Measurements from ENCODE around the gene NT5DC1.

The NT5DC1 gene

DNA sequence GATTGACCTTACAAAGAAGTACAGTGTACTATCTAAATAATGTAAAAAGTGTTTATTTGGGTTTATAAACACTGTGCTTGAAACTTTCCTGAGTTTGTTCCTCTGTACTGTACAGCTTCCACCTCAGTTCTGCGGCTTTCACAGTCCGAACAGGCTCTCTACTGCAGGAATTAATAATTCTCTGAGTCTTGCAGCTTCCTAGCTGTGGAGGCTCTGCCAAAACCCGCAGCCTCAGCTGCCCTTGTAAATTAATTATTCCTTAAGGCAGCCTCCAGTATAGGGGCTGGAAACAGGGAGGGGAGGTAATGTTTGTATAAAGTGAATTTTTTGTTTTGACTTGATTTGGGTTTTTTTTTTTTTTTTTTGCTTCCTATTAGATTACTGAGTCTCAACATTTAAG lies 134.0 kb downstream of the NT5DC1 start:
- Histone ChIP-seq H3K4me2 (ENCODE audit: low read depth, low read length, poor library complexity, severe bottlenecking) (no peak overlapping the region), H3K36me3 (ENCODE audit: insufficient read depth, low read length) (peaks cover 3% of the 10 kb centered on the region; the same call in 1 of the 2 replicates), H3K4me1 (ENCODE audit: insufficient read depth, low read length, poor library complexity, severe bottlenecking) (no peaks in the 10 kb centered on the region), H4K20me1 (ENCODE audit: insufficient read depth, low read length, poor library complexity, severe bottlenecking) (no peaks in the 10 kb centered on the region), H3F3A (ENCODE audit: low read depth) (no peaks in the 10 kb centered on the region), H3K9me2 (replicated peaks; ENCODE audit: low read depth, low read length) (no peaks in the 10 kb centered on the region), H2AFZ (ENCODE audit: low read length) (no peak overlapping the region), H3K27me3 (ENCODE audit: insufficient read depth, low read length, poor library complexity, severe bottlenecking) (no peaks in the 10 kb centered on the region), H3K9me3 (ENCODE audit: insufficient read depth, low read depth, low read length) (no peaks in the 10 kb centered on the region), H3K4me3 (ENCODE audit: low read length, poor library complexity, severe bottlenecking) (no peak overlapping the region), H3K79me2 (ENCODE audit: insufficient read depth, low read length) (no peaks in the 10 kb centered on the region), H3K9ac (ENCODE audit: low read depth, low read length, poor library complexity, severe bottlenecking) (no peak overlapping the region)
- TF ChIP-seq EZH2phosphoT487 (IDR thresholded peaks at IDR 0.05; ENCODE audit: borderline replicate concordance): no peak
- TF ChIP-seq, protein P1, sequence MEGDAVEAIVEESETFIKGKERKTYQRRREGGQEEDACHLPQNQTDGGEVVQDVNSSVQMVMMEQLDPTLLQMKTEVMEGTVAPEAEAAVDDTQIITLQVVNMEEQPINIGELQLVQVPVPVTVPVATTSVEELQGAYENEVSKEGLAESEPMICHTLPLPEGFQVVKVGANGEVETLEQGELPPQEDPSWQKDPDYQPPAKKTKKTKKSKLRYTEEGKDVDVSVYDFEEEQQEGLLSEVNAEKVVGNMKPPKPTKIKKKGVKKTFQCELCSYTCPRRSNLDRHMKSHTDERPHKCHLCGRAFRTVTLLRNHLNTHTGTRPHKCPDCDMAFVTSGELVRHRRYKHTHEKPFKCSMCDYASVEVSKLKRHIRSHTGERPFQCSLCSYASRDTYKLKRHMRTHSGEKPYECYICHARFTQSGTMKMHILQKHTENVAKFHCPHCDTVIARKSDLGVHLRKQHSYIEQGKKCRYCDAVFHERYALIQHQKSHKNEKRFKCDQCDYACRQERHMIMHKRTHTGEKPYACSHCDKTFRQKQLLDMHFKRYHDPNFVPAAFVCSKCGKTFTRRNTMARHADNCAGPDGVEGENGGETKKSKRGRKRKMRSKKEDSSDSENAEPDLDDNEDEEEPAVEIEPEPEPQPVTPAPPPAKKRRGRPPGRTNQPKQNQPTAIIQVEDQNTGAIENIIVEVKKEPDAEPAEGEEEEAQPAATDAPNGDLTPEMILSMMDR (conservative IDR thresholded peaks at IDR 0.05; ENCODE audit: low read length): no peak

DNA sequence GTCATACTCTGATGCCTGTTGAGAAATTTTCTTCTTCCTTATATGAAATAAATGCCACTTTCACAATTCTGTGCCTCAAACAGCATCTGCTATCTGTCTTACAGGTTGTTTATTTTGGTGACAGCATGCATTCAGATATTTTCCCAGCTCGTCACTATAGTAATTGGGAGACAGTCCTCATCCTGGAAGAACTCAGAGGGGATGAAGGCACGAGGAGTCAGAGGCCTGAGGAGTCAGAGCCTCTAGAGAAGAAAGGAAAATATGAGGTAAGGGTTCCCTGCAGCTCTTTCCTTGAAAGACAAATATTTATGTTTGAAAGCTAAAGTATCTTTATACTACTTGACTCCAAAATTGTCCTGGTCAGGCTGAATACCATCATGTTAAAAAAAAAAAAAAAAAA lies 137.4 kb downstream of the NT5DC1 start:
- H3K9me2 ChIP-seq (replicated peaks; ENCODE audit: low read depth, low read length): no peaks in the 10 kb centered on the region
- no peaks in the 10 kb centered on the region for H3K4me1 ChIP-seq (ENCODE audit: insufficient read depth, low read length, poor library complexity, severe bottlenecking)
- H3K4me2 ChIP-seq (ENCODE audit: low read depth, low read length, poor library complexity, severe bottlenecking): no peak overlapping the region
- no peaks in the 10 kb centered on the region for H3F3A ChIP-seq (ENCODE audit: low read depth)
- H3K9me3 ChIP-seq (ENCODE audit: insufficient read depth, low read depth, low read length): no peaks in the 10 kb centered on the region
- peaks cover 3% of the 10 kb centered on the region; the same call in 1 of the 2 replicates for H3K36me3 ChIP-seq (ENCODE audit: insufficient read depth, low read length)
- no peak overlapping the region for H3K4me3 ChIP-seq (ENCODE audit: low read length, poor library complexity, severe bottlenecking)
- H3K27me3 ChIP-seq (ENCODE audit: insufficient read depth, low read length, poor library complexity, severe bottlenecking): no peaks in the 10 kb centered on the region
- TF ChIP-seq EZH2phosphoT487 (IDR thresholded peaks at IDR 0.05; ENCODE audit: borderline replicate concordance): no peak
- TF ChIP-seq, protein P1 (conservative IDR thresholded peaks at IDR 0.05; ENCODE audit: low read length): no peak
- H3K79me2 ChIP-seq (ENCODE audit: insufficient read depth, low read length): no peaks in the 10 kb centered on the region
- H2AFZ ChIP-seq (ENCODE audit: low read length): no peak overlapping the region
- H3K9ac ChIP-seq (ENCODE audit: low read depth, low read length, poor library complexity, severe bottlenecking): no peak overlapping the region
- H4K20me1 ChIP-seq (ENCODE audit: insufficient read depth, low read length, poor library complexity, severe bottlenecking): no peaks in the 10 kb centered on the region

DNA sequence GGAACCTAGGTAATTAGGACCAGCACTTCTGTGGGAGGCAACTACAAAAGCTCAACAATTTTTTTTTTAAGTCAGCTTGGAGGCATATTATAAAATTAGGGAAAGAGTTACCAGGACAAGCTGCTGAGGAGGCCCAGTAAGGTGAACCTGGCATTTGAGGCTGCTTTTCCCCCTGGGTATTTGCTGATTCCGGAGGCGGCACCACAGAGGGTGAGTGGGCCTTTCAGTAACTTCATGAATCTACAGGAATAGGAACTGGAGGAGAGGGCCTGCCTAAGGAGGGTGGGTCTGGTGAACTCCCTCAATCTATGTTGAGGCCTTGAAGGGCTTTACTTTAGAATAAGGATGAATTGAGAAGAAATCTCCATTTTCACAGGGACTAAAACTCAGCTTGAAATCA lies 138.6 kb downstream of the NT5DC1 start:
- H2AFZ ChIP-seq (ENCODE audit: low read length): no peak overlapping the region
- H3K27me3 ChIP-seq (ENCODE audit: insufficient read depth, low read length, poor library complexity, severe bottlenecking): no peaks in the 10 kb centered on the region
- peaks cover 4% of the 10 kb centered on the region; the same call in 1 of the 2 replicates for H3K36me3 ChIP-seq (ENCODE audit: insufficient read depth, low read length)
- H3F3A ChIP-seq (ENCODE audit: low read depth): no peaks in the 10 kb centered on the region
- H3K4me3 ChIP-seq (ENCODE audit: low read length, poor library complexity, severe bottlenecking): no peak overlapping the region
- no peak overlapping the region for H3K4me2 ChIP-seq (ENCODE audit: low read depth, low read length, poor library complexity, severe bottlenecking)
- H3K9me2 ChIP-seq (replicated peaks; ENCODE audit: low read depth, low read length): no peaks in the 10 kb centered on the region
- no peaks in the 10 kb centered on the region for H4K20me1 ChIP-seq (ENCODE audit: insufficient read depth, low read length, poor library complexity, severe bottlenecking)
- no peaks in the 10 kb centered on the region for H3K9me3 ChIP-seq (ENCODE audit: insufficient read depth, low read depth, low read length)
- no peaks in the 10 kb centered on the region for H3K4me1 ChIP-seq (ENCODE audit: insufficient read depth, low read length, poor library complexity, severe bottlenecking)
- no peak overlapping the region for H3K9ac ChIP-seq (ENCODE audit: low read depth, low read length, poor library complexity, severe bottlenecking)
- TF ChIP-seq EZH2phosphoT487 (IDR thresholded peaks at IDR 0.05; ENCODE audit: borderline replicate concordance): no peak
- TF ChIP-seq, protein P1 (conservative IDR thresholded peaks at IDR 0.05; ENCODE audit: low read length): no peak
- H3K79me2 ChIP-seq (ENCODE audit: insufficient read depth, low read length): no peaks in the 10 kb centered on the region

Data from Loucy (cell line).